Vagina (tissue), 2 donors: ENCODE data around the gene CRX. TPM values are rescaled to one million over a fixed set of nuclear protein-coding genes. Genes with fewer than 3 reads are reported as not detected.
"Not testable (repeated sequence)": the region's sequence is repeated elsewhere in the genome, so short reads cannot be mapped to it uniquely, and the experiment has no call there.

Experiments
- DNase-seq, 2 donors: peaks; one replicate each; pipeline ENCODE4 v3.0.0-alpha.2; 2017; ENCODE audit errors: extremely low spot score in 2 of 2
- H3K27ac ChIP-seq: fragments of 200-600 bp; sonication (generic); one replicate; pipeline ENCODE4 v1.5.1; 2019
- H3K27me3 ChIP-seq: fragments of 200-600 bp; sonication (generic); one replicate; pipeline ENCODE4 v1.5.1; 2019
- H3K36me3 ChIP-seq, 2 donors: fragments of 200-600 bp; sonication (generic); one replicate each; pipeline ENCODE4 v1.5.1; 2017 to 2019
- H3K4me1 ChIP-seq: fragments of 200-600 bp; sonication (generic); one replicate; pipeline ENCODE4 v1.5.1; 2019
- H3K4me3 ChIP-seq, 2 donors: fragments of 200-600 bp; sonication (generic); 1 replicate in 1 of 2; 2 replicates in 1 of 2; pipeline ENCODE4 v1.5.1; 2016 to 2019
- H3K9me3 ChIP-seq: fragments of 200-600 bp; sonication (generic); one replicate; pipeline ENCODE4 v1.5.1; 2019
- POLR2A ChIP-seq, 2 donors: fragments of 450-650 bp; IDR thresholded peaks; one replicate each; pipeline ENCODE4 v1.6.1; 2017; ENCODE audit warnings: antibody characterized with exemption in 2 of 2, mild to moderate bottlenecking in 2 of 2, moderate library complexity in 2 of 2
- POLR2AphosphoS5 ChIP-seq, 2 donors: sonication (generic); formaldehyde crosslinking; IDR thresholded peaks; one replicate each; pipeline ENCODE4 v1.9.0; 2017; ENCODE audit warnings: antibody characterized with exemption in 2 of 2, mild to moderate bottlenecking in 2 of 2, low read depth in 1 of 2; ENCODE audit not compliant: insufficient read depth in 1 of 2
- intact Hi-C: fragments of 100-400 bp; cut with DNase I; formaldehyde crosslinking; loops from one replicate; pipeline ENCODE4 v1.15.1; 2023
- total RNA-seq: library from RNA; depleted of rRNA; stranded (reverse); fragments of >200 nt; gene quantifications from one replicate; pipeline ENCODE4 v1.2.3, GENCODE V29; 2016
- TF ChIP-seq, protein P1 (sequence below), 3 experiments: fragments of 450-650 bp in 2 of 3; fragments of 200-600 bp in 1 of 3; sonication (generic) in 1 of 3; IDR thresholded peaks; one replicate each; pipeline ENCODE4 v1.5.1; 2017 to 2019; ENCODE audit warnings: antibody characterized with exemption in 3 of 3, mild to moderate bottlenecking in 2 of 3, moderate library complexity in 2 of 3

CRX gene
- total RNA-seq, 1 donor from 2014 or later = not detected

DNA sequence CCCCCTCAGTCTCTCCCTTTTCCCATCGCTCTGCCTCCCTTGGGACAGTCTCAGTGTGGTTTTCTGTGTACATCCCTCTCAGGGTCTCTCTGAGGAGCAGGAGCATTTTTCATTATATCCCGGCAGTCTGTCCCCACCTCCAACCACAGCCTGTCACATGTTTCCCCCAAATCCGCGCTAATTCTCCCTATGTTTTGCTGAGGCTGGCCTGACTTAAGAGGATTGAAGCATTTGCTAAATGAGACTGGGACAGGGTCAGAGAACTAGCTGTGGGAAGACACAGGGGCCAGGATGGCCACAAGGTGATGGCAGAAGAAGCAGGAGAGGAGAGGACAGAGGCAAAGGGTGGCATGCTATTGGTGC lies 22.9 kb upstream of the CRX start:
- Histone ChIP-seq H3K27ac (no peak overlapping the region), H3K4me3 (no peak overlapping the region), H3K36me3 (no peaks in the 10 kb centered on the region), H3K27me3 (no peaks in the 10 kb centered on the region), H3K9me3 (no peaks in the 10 kb centered on the region), H3K4me1 (no peaks in the 10 kb centered on the region)
- TF ChIP-seq POLR2A (IDR thresholded peaks at IDR 0.05) (no peak), POLR2AphosphoS5 (IDR thresholded peaks at IDR 0.05; ENCODE audit: insufficient read depth in 1 of 2, low read depth in 1 of 2) (no peak)
- TF ChIP-seq, protein P1, sequence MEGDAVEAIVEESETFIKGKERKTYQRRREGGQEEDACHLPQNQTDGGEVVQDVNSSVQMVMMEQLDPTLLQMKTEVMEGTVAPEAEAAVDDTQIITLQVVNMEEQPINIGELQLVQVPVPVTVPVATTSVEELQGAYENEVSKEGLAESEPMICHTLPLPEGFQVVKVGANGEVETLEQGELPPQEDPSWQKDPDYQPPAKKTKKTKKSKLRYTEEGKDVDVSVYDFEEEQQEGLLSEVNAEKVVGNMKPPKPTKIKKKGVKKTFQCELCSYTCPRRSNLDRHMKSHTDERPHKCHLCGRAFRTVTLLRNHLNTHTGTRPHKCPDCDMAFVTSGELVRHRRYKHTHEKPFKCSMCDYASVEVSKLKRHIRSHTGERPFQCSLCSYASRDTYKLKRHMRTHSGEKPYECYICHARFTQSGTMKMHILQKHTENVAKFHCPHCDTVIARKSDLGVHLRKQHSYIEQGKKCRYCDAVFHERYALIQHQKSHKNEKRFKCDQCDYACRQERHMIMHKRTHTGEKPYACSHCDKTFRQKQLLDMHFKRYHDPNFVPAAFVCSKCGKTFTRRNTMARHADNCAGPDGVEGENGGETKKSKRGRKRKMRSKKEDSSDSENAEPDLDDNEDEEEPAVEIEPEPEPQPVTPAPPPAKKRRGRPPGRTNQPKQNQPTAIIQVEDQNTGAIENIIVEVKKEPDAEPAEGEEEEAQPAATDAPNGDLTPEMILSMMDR (IDR thresholded peaks at IDR 0.05) = no peak
- no peak for DNase-seq
- intact Hi-C loops = no loop called here

GRCh38 chr19:47801270-47801669 lies 20.5 kb upstream of the CRX start:
- H3K4me1 ChIP-seq = no peaks in the 10 kb centered on the region
- intact Hi-C loops = no loop called here
- no peak overlapping the region for H3K27ac ChIP-seq
- TF ChIP-seq POLR2AphosphoS5 (IDR thresholded peaks at IDR 0.05; ENCODE audit: insufficient read depth in 1 of 2, low read depth in 1 of 2) (no peak), POLR2A (IDR thresholded peaks at IDR 0.05) (no peak)
- TF ChIP-seq, protein P1 (IDR thresholded peaks at IDR 0.05) = no peak
- no peaks in the 10 kb centered on the region for H3K36me3 ChIP-seq
- no peaks in the 10 kb centered on the region for H3K27me3 ChIP-seq
- H3K9me3 ChIP-seq = no peaks in the 10 kb centered on the region
- no peak for DNase-seq
- H3K4me3 ChIP-seq = no peak overlapping the region

DNA sequence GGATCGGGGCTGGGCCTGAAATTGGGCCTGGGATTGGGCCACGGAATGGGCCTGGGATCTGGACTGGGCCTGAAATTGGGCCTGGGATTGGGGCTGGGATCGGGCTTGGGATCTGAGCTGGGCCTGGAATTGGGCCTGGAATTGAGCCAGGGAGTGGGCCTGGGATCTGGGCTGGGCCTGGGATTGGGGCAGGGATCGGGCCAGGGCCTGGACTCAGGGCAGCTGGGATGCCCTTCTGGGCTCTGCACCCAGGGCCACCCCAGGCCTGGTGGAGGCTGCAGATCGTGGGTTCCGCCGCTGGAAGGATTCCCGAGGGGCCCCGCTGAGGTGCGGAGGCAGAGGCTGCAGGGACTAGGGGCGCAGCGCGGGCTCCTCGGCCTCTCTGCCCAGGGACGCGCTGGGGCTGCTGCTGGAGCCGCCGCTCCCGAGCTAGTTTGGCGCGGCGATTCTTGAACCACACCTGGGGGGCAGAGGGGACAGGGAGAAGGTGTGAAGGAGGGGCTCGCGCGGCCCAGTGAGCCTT lies 19.2 kb upstream of the CRX start:
- H3K9me3 ChIP-seq = no peaks in the 10 kb centered on the region
- no peaks in the 10 kb centered on the region for H3K36me3 ChIP-seq
- H3K4me1 ChIP-seq = no peaks in the 10 kb centered on the region
- H3K27ac ChIP-seq = no peak overlapping the region
- no peak for DNase-seq
- TF ChIP-seq, protein P1 (IDR thresholded peaks at IDR 0.05) = no peak
- no peak for TF ChIP-seq POLR2A (IDR thresholded peaks at IDR 0.05)
- no peak for TF ChIP-seq POLR2AphosphoS5 (IDR thresholded peaks at IDR 0.05; ENCODE audit: insufficient read depth in 1 of 2, low read depth in 1 of 2)
- intact Hi-C loops = no loop called here
- no peaks in the 10 kb centered on the region for H3K27me3 ChIP-seq
- no peak overlapping the region for H3K4me3 ChIP-seq

DNA sequence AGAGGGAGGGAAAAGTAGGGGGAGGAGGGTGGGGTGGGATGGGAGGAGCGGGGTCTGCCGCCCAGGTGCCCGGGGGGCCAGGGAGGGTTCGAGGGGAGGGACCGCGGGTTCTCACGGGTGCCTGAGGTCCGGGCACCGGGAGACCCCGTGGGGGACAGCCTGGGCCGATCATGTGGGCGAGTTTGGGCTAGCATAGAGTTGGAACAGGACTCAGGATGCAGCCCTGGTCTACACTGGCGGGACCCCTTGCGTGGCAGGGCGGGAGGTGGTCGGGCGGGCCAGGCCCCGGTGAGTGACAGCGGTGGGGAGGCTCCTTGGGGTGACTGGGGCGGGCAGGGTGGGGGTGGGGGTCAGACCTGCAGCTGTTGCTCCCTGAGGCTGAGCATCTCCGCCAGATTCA lies 18.6 kb upstream of the CRX start:
- H3K9me3 ChIP-seq, H3K4me1 ChIP-seq, H3K27ac ChIP-seq, DNase-seq, H3K4me3 ChIP-seq, intact Hi-C loops, H3K27me3 ChIP-seq, H3K36me3 ChIP-seq: not testable (repeated sequence)

DNA sequence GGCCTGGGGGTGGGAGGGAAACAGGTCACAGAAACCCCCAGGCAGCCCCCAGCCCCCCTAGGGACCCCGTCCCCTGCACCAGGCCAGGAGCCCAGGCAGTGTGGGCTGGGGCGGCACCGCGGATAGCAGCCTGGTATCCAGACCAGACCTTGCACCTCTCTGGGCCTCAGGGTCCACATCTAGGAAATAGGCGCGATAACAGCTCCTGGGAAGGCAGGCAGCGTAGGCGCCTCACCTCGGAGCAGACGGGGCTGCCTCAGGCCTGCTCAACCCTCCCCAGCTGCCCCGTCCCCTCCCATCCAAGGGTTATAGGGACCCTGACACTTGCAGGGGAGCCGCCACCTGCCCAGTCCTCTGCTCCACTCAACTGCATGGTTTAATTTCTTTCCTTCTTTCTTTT lies 18.1 kb upstream of the CRX start:
- intact Hi-C loops, H3K9me3 ChIP-seq, H3K4me1 ChIP-seq, H3K27ac ChIP-seq, H3K4me3 ChIP-seq, H3K27me3 ChIP-seq, H3K36me3 ChIP-seq, DNase-seq: not testable (repeated sequence)

GRCh38 chr19:47804451-47804850 lies 17.3 kb upstream of the CRX start, which contains the start of gene TPRX1:
TSS of gene TPRX1 (minus strand) at chr19:47804551. CDS start at chr19:47804539, 12 bp downstream.
- H3K9me3 ChIP-seq, H3K36me3 ChIP-seq, DNase-seq, H3K27ac ChIP-seq, intact Hi-C loops, H3K27me3 ChIP-seq, H3K4me1 ChIP-seq, H3K4me3 ChIP-seq: not testable (repeated sequence)

DNA sequence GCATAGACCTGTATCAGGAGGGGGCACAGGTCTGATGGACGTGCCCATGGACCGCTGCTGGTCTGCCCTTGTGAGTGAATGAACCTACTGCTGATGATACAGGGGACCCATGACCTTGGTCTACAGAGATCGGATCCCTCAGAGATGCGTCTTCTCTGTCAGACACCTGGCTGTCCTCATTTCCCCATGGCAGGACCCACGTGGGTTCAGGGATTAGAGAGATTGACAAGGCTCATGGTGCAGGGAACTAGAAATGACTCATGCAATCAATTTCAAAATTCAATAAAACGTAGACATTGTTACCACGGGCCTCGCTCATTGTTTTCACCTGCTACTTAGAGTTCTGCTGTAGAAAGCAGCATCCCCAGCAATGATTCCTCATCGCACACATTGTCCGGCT lies 16.4 kb upstream of the CRX start:
- intact Hi-C loops = no loop called here
- no peak for TF ChIP-seq POLR2AphosphoS5 (IDR thresholded peaks at IDR 0.05; ENCODE audit: insufficient read depth in 1 of 2, low read depth in 1 of 2)
- TF ChIP-seq, protein P1 (IDR thresholded peaks at IDR 0.05) = no peak
- no peak for TF ChIP-seq POLR2A (IDR thresholded peaks at IDR 0.05)
- H3K4me1 ChIP-seq = no peaks in the 10 kb centered on the region
- no peak overlapping the region for H3K4me3 ChIP-seq
- no peaks in the 10 kb centered on the region for H3K27me3 ChIP-seq
- no peak overlapping the region for H3K27ac ChIP-seq
- no peaks in the 10 kb centered on the region for H3K9me3 ChIP-seq
- no peaks in the 10 kb centered on the region for H3K36me3 ChIP-seq
- no peak for DNase-seq
